K562 (cell line): Measurements from ENCODE around the gene MACROD2. TPM values are rescaled to one million over a fixed set of nuclear protein-coding genes. Genes with fewer than 3 reads are reported as not detected.

ENCODE experiments used
- ATAC-seq: fragments of 200-7000 bp; cut with Tn5 transposase; 3 replicates; pipeline ENCODE4 v1.9.1; 2020; ENCODE audit warnings: moderate library complexity
- BruUV-seq: library from RNA; stranded (reverse); fragments of 400-500 nt; replicated peaks from 2 replicates; lab custom pipeline; 2021; lab: Mats Ljungman, UMichigan
- CTCF ChIA-PET: fragments of 300-600 bp; formaldehyde crosslinking; extraction: SDS; loops from one replicate; lab custom pipeline; 2021; ENCODE audit warnings: low intra/inter-chr PET ratio; lab: Yijun Ruan, JAX
- POLR2A ChIA-PET: fragments of 300-600, 350-650 bp; sonication (Branson Sonifier 250); formaldehyde crosslinking; extraction: SDS; loops from one replicate; lab custom pipeline; 2021; ENCODE audit warnings: antibody characterized with exemption, inconsistent platforms; lab: Yijun Ruan, JAX
- DNase-seq, 4 experiments: peaks; one replicate each; pipeline versions ENCODE4 v3.0.0 to v3.0.0-alpha.2; 2011 to 2018; ENCODE audit warnings: low spot score in 3 of 4, mixed read lengths in 3 of 4; ENCODE audit errors: extremely low read depth in 1 of 4
- FAIRE-seq: peaks from 2 replicates; lab custom pipeline; 2011; peaks lifted over from hg19 to GRCh38; lab: Jason Lieb, UNC
- H2AFZ ChIP-seq: 2 replicates; pipeline ENCODE4 v1.6.0; 2011; ENCODE audit warnings: low read depth, low read length, control low read depth, inconsistent platforms
- H3K27ac ChIP-seq: fragments of 200-600 bp; 3 replicates; pipeline ENCODE4 v1.8.0; 2011; ENCODE audit warnings: low read depth, mild to moderate bottlenecking, control low read depth, inconsistent platforms, low read length, moderate library complexity, mixed read lengths; ENCODE audit errors: extremely low read depth
- H3K27me3 ChIP-seq, 2 experiments: fragments of 300-600 bp in 1 of 2; 2 replicates in 1 of 2; 3 replicates in 1 of 2; pipeline versions ENCODE4 v1.6.0 to v1.8.0; 2011; ENCODE audit warnings: inconsistent platforms in 2 of 2, low read length in 2 of 2, mild to moderate bottlenecking in 1 of 2, mixed read lengths in 1 of 2, moderate library complexity in 1 of 2; ENCODE audit not compliant: control insufficient read depth in 2 of 2, insufficient read depth in 2 of 2
- H3K36me3 ChIP-seq: fragments of 300-600 bp; 3 replicates; pipeline ENCODE4 v1.8.0; 2011; ENCODE audit warnings: mild to moderate bottlenecking, low read length, inconsistent platforms; ENCODE audit not compliant: control insufficient read depth, insufficient read depth
- H3K4me1 ChIP-seq, 2 experiments: fragments of 200-600 bp in 1 of 2; replicated peaks in 1 of 2; 2 replicates in 1 of 2; 3 replicates in 1 of 2; pipeline versions ENCODE4 v1.5.1 to v1.8.0; 2011; ENCODE audit warnings: inconsistent platforms in 2 of 2, low read length in 2 of 2, mild to moderate bottlenecking in 1 of 2, mixed read lengths in 1 of 2, moderate library complexity in 1 of 2; ENCODE audit not compliant: control insufficient read depth in 2 of 2, insufficient read depth in 2 of 2
- H3K4me2 ChIP-seq: 2 replicates; pipeline ENCODE4 v1.6.1; 2011; ENCODE audit warnings: low read length, control low read depth, inconsistent platforms, mixed read lengths; ENCODE audit not compliant: insufficient read depth
- H3K4me3 ChIP-seq: fragments of 200-600 bp; sonication (generic), shearing (Covaris generic); 2 replicates; pipeline ENCODE4 v1.5.1; 2016; ENCODE audit warnings: control low read depth, inconsistent platforms
- H3K79me2 ChIP-seq: fragments of 200-600 bp; 3 replicates; pipeline ENCODE4 v1.8.0; 2011; ENCODE audit warnings: low read length, inconsistent platforms; ENCODE audit not compliant: control insufficient read depth, insufficient read depth
- H3K9ac ChIP-seq, 2 experiments: 2 replicates each; pipeline versions ENCODE4 v1.6.0 to v1.6.1; 2011; ENCODE audit warnings: low read depth in 2 of 2, low read length in 2 of 2, control low read depth in 1 of 2, inconsistent platforms in 1 of 2, mild to moderate bottlenecking in 1 of 2, mixed read lengths in 1 of 2; ENCODE audit not compliant: insufficient read depth in 1 of 2
- H3K9me1 ChIP-seq: one replicate; pipeline ENCODE4 v1.6.0; 2011; ENCODE audit warnings: inconsistent platforms, mild to moderate bottlenecking, low read length, moderate library complexity; ENCODE audit not compliant: control insufficient read depth, insufficient read depth
- H3K9me3 ChIP-seq: replicated peaks from 2 replicates; pipeline ENCODE4 v1.5.1; 2011; ENCODE audit warnings: low read depth, low read length, inconsistent platforms; ENCODE audit not compliant: control insufficient read depth, insufficient read depth
- H4K20me1 ChIP-seq: replicated peaks from 2 replicates; pipeline ENCODE4 v1.6.1; 2011; ENCODE audit warnings: low read length, inconsistent platforms, mixed read lengths; ENCODE audit not compliant: control insufficient read depth, insufficient read depth
- CEBPZ ChIP-seq: fragments of 150-350 bp; IDR thresholded peaks from 2 replicates; pipeline ENCODE4 v1.6.1; 2014; ENCODE audit warnings: low read depth, mild to moderate bottlenecking, low read length, borderline replicate concordance
- PHF21A ChIP-seq: fragments of 450-650 bp; IDR thresholded peaks from 2 replicates; pipeline ENCODE4 v1.6.1; 2017; ENCODE audit warnings: low read depth, borderline replicate concordance
- POLR2B ChIP-seq: fragments of 450-650 bp; IDR thresholded peaks from 2 replicates; pipeline ENCODE4 v1.6.1; 2018; ENCODE audit warnings: low read depth; ENCODE audit not compliant: partially characterized antibody
- STAT5A ChIP-seq: IDR thresholded peaks from 2 replicates; pipeline ENCODE4 v1.6.1; 2012; ENCODE audit warnings: low read length, inconsistent platforms, borderline replicate concordance
- ZNF655 ChIP-seq: fragments of 250-450 bp; sonication (Bioruptor Pico); IDR thresholded peaks from 2 replicates; pipeline ENCODE4 v1.5.0; 2021
- ZNF696 ChIP-seq: fragments of 250-450 bp; sonication (Bioruptor Pico); conservative IDR thresholded peaks from 2 replicates; pipeline ENCODE4 v1.4.0; 2020; ENCODE audit warnings: mild to moderate bottlenecking, moderate library complexity
- ZNF766 ChIP-seq: fragments of 200-800 bp; sonication (Bioruptor generic); conservative IDR thresholded peaks from 2 replicates; pipeline ENCODE4 v1.6.1; 2016; ENCODE audit warnings: missing genetic modification characterization, missing compliant biosample characterization
- ZNF79 ChIP-seq: fragments of 250-450 bp; sonication (Bioruptor Pico); IDR thresholded peaks from 2 replicates; pipeline ENCODE4 v1.4.0; 2020; ENCODE audit warnings: low read depth, mild to moderate bottlenecking, moderate library complexity
- ZZZ3 ChIP-seq: fragments of 450-650 bp; IDR thresholded peaks from 2 replicates; pipeline ENCODE4 v1.6.1; 2016; ENCODE audit warnings: antibody characterized with exemption, mild to moderate bottlenecking, moderate library complexity
- WGBS: fragments of 100-300 bp; shearing (Covaris generic); methylation state at CpG from one replicate; pipeline ENCODE4 v1.1.6; 2016; ENCODE audit warnings: low coverage, mixed read lengths; ENCODE audit not compliant: insufficient coverage; ENCODE audit errors: missing lambda C conversion rate; 5-methylcytosine and 5-hydroxymethylcytosine counted together
- in situ Hi-C: fragments of 300-500 bp; cut with MboI; formaldehyde crosslinking; loops from 4 replicates; pipeline ENCODE4 v1.15.0; 2018; ENCODE audit warnings: inconsistent platforms, mixed read lengths
- intact Hi-C: fragments of 100-400 bp; cut with micrococcal nuclease; formaldehyde crosslinking; loops from 2 replicates; pipeline ENCODE4 v1.14.2; 2022
- polyA plus RNA-seq, 8 experiments: library from polyadenylated mRNA; depleted of rRNA in 4 of 8; stranded (reverse) in 5 of 8; unstranded in 3 of 8; fragments of >200 nt; fragmentation: Nextera tagmentation in 2 of 8; fragmentation: Illumina TruSeq in 1 of 8; extraction: Ambion mirVana in 2 of 8; extraction: Trizol in 1 of 8; gene quantifications; 2 replicates each; pipeline versions ENCODE4 v1.2.1 to v1.2.3, GENCODE V29; 2011 to 2014; ENCODE audit warnings: inconsistent platforms in 1 of 8, missing spikeins in 1 of 8
- total RNA-seq, 7 experiments: library from RNA; depleted of rRNA in 6 of 7; stranded (reverse); fragments of >200 nt in 6 of 7; fragmentation: Illumina TruSeq in 2 of 7; extraction: Trizol in 2 of 7; gene quantifications; 2 replicates each; pipeline versions ENCODE4 v1.2.1 to v1.2.3, GENCODE V29; 2011 to 2021; ENCODE audit warnings: low replicate concordance in 1 of 7

Gene MACROD2
- total and polyA plus RNA-seq, 9 of the 15 experiments (the other 6 are each of a cell fraction or from before 2014, with no cell fraction given), result not detected

GRCh38 chr20:14098261-14098660, 102.9 kb downstream of the MACROD2 start:
- no peak overlapping the region for H3K9ac ChIP-seq
- no peak for TF ChIP-seq CEBPZ
- no peak for TF ChIP-seq ZNF79 (CRISPR knock-in tag)
- TF ChIP-seq ZNF766, result no peak
- TF ChIP-seq STAT5A, result no peak
- no peak for TF ChIP-seq ZZZ3
- TF ChIP-seq ZNF655 (CRISPR knock-in tag), result no peak
- no peak for TF ChIP-seq POLR2B
- no peak for TF ChIP-seq PHF21A
- no peak for TF ChIP-seq ZNF696
- no peaks in the 10 kb centered on the region for H3K9me3 ChIP-seq
- no peak overlapping the region for H3K4me2 ChIP-seq
- H4K20me1 ChIP-seq, result no peaks in the 10 kb centered on the region
- no peaks in the 10 kb centered on the region for H3K36me3 ChIP-seq
- no peak overlapping the region for H3K27ac ChIP-seq
- H3K4me3 ChIP-seq, result no peak overlapping the region
- ATAC-seq (no peak), FAIRE-seq (no peak), DNase-seq (no peak)
- H3K79me2 ChIP-seq, result no peaks in the 10 kb centered on the region
- H2AFZ ChIP-seq, result no peak overlapping the region
- WGBS, result 0% methylated on average over 1 of the region's 1 CpG
- no peaks in the 10 kb centered on the region for H3K9me1 ChIP-seq
- CTCF ChIA-PET, result no interaction called here
- POLR2A ChIA-PET, result no interaction called here
- in situ Hi-C loops (no loop called here), intact Hi-C loops (no loop called here)
- H3K27me3 ChIP-seq, result no peaks in the 10 kb centered on the region
- no peaks in the 10 kb centered on the region for H3K4me1 ChIP-seq
- BruUV-seq, result no TSS peak
